GM18498 (cell line): Measurements from ENCODE around the gene VDAC2.
"Not testable (repeated sequence)": the region's sequence is repeated elsewhere in the genome, so short reads cannot be mapped to it uniquely, and the experiment has no call there.

Source experiments
- ATAC-seq: cut with Tn5 transposase; IDR thresholded peaks from one replicate; pipeline ENCODE4 v1.9.1; 2021; ENCODE audit warnings: mild to moderate bottlenecking, moderate library complexity; ENCODE audit not compliant: unreplicated experiment

VDAC2 gene

GRCh38 chr10:75197906-75198305 is 12.7 kb upstream of the VDAC2 start:
- ATAC-seq: no peak

DNA sequence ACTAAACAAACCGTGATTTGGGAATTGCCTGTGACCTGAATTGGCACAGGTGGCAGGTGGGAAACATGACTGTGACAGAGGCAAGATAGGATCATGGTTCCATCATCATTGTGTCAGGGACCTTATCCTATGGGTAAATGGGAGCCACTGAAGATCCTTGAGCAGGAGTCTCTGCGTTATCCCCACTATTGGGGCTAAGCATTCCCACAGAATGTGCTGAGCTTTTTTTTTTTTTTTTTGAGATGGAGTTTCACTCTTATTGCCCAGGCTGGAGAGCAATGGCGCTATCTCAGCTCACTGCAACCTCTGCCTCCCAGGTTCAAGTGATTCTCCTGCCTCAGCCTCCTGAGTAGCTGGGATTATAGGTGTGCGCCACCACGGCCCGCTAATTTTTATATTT is 10.6 kb upstream of the VDAC2 start:
- not testable (repeated sequence) for ATAC-seq

- no peak for ATAC-seq
These were observed 8.7 kb upstream of the VDAC2 start for GRCh38 chr10:75201793-75202307.

DNA sequence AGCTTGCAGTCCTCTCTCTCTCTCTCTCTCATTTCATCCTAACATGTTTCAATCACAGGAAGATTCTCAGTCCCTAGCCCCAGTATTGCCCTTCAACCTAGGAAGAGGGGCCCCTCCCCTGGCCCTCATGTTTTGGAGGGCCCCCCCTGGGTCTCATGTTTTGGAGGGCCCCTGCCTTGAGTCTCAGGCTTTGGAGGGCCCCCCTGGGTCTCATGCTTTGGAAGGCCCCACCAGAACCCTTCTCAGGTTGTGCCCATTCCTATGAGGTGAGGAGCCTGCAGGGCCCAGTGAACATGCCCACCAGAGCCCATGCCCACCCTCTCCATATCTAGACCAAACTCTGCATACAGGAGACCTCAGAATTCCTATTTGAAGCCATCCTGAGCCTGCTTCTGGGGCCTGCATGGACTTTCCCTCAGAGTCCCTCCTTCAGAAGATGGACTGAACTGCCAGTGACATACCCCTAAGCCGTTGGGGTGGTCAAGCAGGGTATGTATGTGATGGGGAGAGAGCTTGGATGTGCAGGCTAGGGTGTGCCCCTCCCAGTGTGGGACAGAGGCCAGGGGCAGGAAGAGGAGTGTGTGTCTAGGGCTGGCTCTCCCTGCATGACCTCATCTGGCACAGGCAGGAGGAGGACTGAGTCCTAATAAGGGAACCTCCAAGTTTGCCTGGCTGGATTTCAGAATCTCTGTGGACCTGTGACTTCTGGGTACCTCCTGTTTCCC is 8.1 kb upstream of the VDAC2 start:
- no peak for ATAC-seq

- ATAC-seq: not testable (repeated sequence)
These were observed 7.5 kb upstream of the VDAC2 start for GRCh38 chr10:75203046-75203620.

GRCh38 chr10:75203724-75204123 is 6.9 kb upstream of the VDAC2 start:
- ATAC-seq: no peak

DNA sequence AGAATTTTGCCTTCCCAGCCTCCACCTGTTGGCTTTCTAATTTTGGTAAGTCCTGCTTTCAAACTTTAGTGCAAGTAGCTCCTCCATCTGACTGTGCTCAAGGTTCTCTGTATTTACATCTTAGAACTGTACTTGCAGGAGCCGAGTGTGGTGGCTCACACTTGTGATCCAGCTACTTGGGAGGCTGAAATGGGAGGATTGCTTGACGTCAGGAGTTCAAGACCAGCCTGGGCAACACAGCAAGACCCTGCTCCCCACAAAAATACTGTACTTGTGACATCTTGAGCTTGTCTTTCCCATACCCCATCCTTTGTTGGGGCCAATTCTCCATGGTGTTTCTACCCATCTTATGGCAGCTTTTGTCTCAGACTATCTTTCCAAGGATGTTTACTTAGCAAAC is 4.7 kb upstream of the VDAC2 start:
- ATAC-seq: no peak

DNA sequence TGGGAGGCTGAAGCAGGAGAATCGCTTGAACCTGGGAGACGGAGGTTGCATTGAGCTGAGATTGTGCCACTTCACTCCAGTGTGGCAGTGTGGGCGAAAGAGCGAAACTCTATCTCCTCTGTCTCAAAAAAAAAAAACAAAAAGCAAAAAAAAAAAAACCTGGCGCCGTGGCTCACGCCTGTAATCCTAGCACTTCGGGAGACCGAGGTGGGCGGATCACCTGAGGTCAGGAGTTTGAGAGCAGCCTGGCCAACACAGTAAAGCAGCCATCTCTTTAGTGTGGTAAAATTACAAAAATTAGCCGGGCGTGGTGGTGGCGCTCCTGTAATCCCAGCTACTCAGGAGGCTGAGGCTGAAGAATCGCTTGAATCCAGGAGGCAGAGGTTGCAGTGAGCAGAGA is 4.0 kb upstream of the VDAC2 start:
- not testable (repeated sequence) for ATAC-seq

- no peak for ATAC-seq
These were observed 3.3 kb upstream of the VDAC2 start for GRCh38 chr10:75207079-75207856.

GRCh38 chr10:75207857-75208144 is 2.8 kb upstream of the VDAC2 start:
- no peak for ATAC-seq

- ATAC-seq: no peak
These were observed 2.4 kb upstream of the VDAC2 start for GRCh38 chr10:75208181-75208580.

DNA sequence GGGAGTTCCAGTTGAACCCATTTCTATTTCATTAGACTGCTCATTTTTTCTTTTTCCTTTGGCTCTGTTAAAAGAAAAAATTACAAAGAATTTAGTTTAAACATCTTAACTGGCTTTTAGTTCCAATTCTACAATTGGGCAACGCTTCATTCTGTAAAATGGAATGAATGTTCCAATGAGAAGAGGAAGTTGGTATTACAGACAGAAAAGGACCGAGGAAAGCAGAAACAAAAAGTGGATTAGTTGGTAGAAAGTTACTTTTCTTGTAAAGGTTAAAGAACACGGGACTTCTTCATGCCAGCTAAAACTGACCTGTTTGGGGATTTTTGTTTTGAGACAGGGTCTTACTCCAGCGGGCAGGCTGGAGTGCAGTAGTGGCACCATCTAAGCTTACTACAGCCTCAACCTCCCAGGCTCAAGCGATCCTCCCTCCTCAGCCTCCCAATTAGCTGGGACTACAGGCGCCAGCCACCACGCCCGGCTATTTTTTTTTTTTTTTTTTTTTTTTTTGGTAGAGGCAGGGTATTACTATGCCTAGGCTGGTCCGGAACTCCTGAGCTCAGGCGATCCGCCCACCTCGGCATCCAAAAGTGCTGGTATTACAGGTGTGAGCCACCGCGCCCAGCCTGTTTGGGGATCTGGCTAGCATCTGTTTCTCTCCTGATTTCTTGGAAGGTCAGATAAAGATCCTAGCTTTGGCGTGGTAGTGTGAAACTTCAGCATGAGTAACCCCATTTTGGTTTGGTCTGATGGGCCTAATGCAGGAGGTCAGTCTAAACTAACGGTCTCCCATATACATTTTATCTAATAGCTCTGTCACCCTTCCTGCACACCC is 1.3 kb upstream of the VDAC2 start:
- no peak for ATAC-seq

DNA sequence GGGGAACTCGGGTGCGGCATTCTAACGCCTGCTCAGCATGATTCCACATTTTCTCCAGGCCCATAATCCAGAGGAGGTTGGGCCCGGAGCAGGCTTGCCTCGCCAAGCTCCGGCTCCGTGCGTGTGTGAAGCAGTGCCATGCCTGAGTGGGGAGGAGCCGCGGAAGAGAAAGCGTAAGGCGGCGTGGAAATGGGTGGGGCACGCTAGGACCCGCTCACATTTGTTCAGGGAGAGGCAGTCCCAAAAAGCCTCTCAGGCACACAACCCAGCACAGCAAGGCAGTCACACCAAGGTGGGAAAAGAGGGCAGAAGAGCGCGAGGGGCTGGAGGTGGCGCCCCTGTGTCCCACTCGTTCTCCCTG is 695 bp upstream of the VDAC2 start:
- ATAC-seq: peak; percentile 61

DNA sequence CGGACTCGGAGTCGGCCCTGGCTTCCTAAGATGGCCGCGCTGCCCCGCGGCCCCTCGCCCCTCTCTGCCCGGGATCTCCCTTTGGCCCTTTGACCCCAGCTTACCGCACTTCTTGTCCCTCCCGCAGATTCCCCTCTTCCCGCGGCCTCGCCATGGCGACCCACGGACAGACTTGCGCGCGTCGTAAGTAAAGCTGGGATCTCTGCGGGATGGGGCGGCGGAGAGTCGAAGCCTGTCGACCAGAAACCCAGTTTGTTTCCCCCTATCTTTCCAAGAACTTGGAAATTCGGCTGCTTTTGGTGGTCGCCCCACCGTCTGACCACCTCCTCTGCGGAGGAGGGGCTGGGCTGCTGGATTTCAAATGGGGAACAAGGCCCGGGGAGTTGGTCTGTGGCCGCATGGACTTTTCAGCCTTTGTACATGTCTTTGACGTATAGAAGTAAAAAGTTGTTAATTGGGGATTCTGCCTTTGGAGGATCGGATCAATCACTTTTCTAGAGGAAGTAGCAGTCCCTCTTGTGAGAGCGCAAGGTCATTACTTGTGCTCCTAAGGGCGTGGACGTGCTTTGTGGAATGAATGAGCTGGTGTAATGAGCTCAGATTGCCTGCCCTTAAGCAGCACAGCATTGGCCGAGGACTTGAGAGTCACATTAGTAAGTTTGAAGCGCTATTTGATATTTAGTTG is 553 bp downstream of the VDAC2 start:
- ATAC-seq: peak; percentile 0

DNA sequence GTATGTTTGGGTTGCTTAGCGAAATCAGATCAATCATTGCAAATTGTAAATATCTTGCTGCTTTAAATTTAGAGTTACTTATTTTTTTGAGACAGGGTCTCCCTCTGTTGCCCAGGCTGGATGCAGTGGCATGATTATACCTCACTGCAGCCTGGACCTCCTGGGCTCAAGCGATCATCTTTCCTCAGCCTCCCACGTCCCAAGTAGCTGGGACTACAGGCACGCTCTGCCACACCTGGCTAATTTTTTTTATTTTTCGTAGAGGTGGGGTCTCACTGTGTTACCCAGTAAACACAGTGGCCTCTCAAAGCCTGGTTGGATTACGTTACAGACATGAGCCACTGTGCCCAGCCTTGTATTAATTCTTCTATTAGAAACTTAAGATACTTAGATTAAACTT is 1.7 kb downstream of the VDAC2 start:
- no peak for ATAC-seq

GRCh38 chr10:75220274-75220673 is 9.7 kb downstream of the VDAC2 start:
- ATAC-seq: no peak

- ATAC-seq: not testable (repeated sequence)
These were observed 10.9 kb downstream of the VDAC2 start for GRCh38 chr10:75221492-75221891.

GRCh38 chr10:75223507-75223906 is 12.9 kb downstream of the VDAC2 start:
- ATAC-seq: no peak

- ATAC-seq: no peak
These were observed 15.5 kb downstream of the VDAC2 start for GRCh38 chr10:75226095-75226494.

DNA sequence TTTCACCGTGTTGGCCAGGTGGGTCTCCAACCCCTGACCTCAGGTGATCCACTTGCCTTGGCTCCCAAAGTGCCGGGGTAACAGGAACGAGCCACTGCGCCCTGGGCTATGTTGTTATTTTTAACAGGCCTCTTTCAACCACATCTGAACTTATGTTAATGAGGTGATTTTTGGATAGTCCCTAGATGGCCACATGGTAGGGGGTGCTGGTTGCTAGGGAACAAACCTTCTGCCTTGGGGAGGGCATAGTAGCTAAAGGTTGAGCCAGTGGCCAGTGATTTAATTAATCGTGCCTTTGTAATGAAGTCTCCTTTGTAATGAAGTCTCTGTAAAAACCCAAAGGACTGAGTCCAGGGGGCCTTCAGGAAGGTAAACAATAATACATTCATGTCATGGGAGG is 16.1 kb downstream of the VDAC2 start:
- ATAC-seq: no peak

GRCh38 chr10:75228278-75228677 is 17.7 kb downstream of the VDAC2 start:
- no peak for ATAC-seq
